ENCODE results near the gene HAGHL.

GRCh38 chr16:741986-742629, 15.2 kb downstream of the HAGHL start:
- TF ChIP-seq MYC (IDR thresholded peaks at IDR 0.05; ENCODE audit: low read depth, low read length): no peak
- TF ChIP-seq, protein P1, sequence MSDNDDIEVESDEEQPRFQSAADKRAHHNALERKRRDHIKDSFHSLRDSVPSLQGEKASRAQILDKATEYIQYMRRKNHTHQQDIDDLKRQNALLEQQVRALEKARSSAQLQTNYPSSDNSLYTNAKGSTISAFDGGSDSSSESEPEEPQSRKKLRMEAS (IDR thresholded peaks at IDR 0.05; ENCODE audit: insufficient read depth, insufficient read length): no peak
